DND-41 (cell line): ENCODE results near the gene CNTN5.

ENCODE experiments used
- EZH2 ChIP-seq: IDR thresholded peaks from 3 replicates; pipeline ENCODE4 v1.6.1; 2012; ENCODE audit warnings: borderline replicate concordance, low read depth, mild to moderate bottlenecking, moderate library complexity, low read length, inconsistent platforms; ENCODE audit not compliant: severe bottlenecking
- TF ChIP-seq, protein P1 (sequence below): IDR thresholded peaks from 2 replicates; pipeline ENCODE4 v1.5.1; 2012; ENCODE audit warnings: borderline replicate concordance, low read length, moderate library complexity, mild to moderate bottlenecking; ENCODE audit not compliant: poor library complexity, severe bottlenecking; ENCODE audit errors: extremely low read depth

DNA sequence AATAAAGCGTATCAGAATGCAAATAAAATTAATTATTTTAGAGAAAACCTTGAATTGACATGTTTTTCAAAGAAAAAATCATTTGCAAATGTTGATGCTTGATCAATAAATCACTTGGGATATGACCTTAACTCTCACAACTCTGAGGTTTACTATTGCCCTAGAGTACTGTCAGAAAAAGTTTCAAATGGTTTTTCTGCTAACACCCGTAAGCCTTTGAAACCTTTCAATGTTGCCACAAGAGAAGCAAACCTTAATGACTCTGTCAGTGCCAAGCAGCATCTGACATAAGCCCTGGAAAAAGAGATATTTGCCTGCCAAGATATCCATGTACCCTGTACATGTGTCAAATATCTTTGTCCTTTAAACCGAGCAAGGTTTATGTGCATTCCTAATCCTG lies 1282.1 kb downstream of the CNTN5 start:
- TF ChIP-seq, protein P1, sequence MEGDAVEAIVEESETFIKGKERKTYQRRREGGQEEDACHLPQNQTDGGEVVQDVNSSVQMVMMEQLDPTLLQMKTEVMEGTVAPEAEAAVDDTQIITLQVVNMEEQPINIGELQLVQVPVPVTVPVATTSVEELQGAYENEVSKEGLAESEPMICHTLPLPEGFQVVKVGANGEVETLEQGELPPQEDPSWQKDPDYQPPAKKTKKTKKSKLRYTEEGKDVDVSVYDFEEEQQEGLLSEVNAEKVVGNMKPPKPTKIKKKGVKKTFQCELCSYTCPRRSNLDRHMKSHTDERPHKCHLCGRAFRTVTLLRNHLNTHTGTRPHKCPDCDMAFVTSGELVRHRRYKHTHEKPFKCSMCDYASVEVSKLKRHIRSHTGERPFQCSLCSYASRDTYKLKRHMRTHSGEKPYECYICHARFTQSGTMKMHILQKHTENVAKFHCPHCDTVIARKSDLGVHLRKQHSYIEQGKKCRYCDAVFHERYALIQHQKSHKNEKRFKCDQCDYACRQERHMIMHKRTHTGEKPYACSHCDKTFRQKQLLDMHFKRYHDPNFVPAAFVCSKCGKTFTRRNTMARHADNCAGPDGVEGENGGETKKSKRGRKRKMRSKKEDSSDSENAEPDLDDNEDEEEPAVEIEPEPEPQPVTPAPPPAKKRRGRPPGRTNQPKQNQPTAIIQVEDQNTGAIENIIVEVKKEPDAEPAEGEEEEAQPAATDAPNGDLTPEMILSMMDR: no peak
- no peak for TF ChIP-seq EZH2
